Neuron (in vitro differentiated cells): Measurements from ENCODE around the gene PRKCH.

ENCODE experiments used
- H2AFZ ChIP-seq: one replicate; pipeline ENCODE4 v1.6.1; 2013; ENCODE audit warnings: low read depth, mild to moderate bottlenecking, inconsistent platforms, low read length, moderate library complexity
- H3K27me3 ChIP-seq: one replicate; pipeline ENCODE4 v1.6.1; 2013; ENCODE audit warnings: low read length; ENCODE audit not compliant: insufficient read depth
- H3K36me3 ChIP-seq: one replicate; pipeline ENCODE4 v1.6.1; 2013; ENCODE audit warnings: low read length; ENCODE audit not compliant: insufficient read depth
- H3K4me1 ChIP-seq: one replicate; pipeline ENCODE4 v1.6.1; 2013; ENCODE audit warnings: low read length; ENCODE audit not compliant: insufficient read depth
- H3K4me3 ChIP-seq: 2 replicates; pipeline ENCODE4 v1.5.1; 2013; ENCODE audit warnings: mild to moderate bottlenecking, low read length, moderate library complexity
- H3K9me3 ChIP-seq: one replicate; pipeline ENCODE4 v1.6.1; 2013; ENCODE audit warnings: low read length

PRKCH gene

GRCh38 chr14:61538464-61539022 is 217.2 kb downstream of the PRKCH start:
- H3K27me3 ChIP-seq, result no peaks in the 10 kb centered on the region
- no peaks in the 10 kb centered on the region for H3K9me3 ChIP-seq
- peaks cover 14% of the 10 kb centered on the region for H3K4me1 ChIP-seq
- H3K36me3 ChIP-seq, result no peaks in the 10 kb centered on the region
- H3K4me3 ChIP-seq, result no peak overlapping the region
- no peak overlapping the region for H2AFZ ChIP-seq

DNA sequence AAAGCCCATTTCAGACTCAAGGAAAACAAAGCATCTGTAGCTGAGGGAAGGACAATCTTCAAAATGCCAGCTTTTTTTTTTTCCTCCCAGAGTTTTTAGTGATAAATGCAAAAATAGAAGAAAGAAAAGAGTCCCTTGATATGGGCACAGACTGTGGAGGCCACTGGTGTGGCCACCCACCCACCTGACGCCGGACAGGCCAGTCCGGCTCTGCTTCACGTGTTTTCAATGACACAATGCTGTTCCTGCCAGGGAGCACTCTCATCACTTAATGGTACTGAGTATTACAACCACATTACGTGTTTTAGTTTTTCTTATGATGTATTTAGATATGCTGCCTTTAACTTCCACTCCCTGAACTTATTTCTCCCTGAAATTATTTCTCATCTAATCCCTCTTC is 218.3 kb downstream of the PRKCH start:
- H2AFZ ChIP-seq, result no peak overlapping the region
- no peaks in the 10 kb centered on the region for H3K9me3 ChIP-seq
- no peaks in the 10 kb centered on the region for H3K36me3 ChIP-seq
- H3K4me1 ChIP-seq, result peaks cover 14% of the 10 kb centered on the region
- H3K27me3 ChIP-seq, result no peaks in the 10 kb centered on the region
- no peak overlapping the region for H3K4me3 ChIP-seq

DNA sequence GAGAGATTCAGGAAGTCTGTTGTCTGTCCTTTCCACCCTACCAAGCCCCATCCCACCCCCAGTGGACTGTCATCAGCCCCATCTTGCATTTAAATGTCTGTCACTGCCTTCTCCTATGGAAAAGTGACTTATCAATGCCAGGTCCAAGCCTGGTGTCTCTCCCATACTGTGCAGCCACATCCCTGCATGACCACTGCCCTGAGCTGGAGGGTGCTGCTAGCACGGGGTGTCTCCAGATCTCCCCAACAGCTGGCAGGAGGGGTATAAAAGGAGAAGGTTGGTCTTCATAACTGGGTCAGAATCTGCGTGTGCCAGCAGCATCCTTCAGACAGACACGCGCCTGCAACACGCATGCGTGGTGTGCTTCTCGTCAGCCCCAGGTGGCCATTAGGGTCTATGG is 219.6 kb downstream of the PRKCH start:
- Histone ChIP-seq H2AFZ (no peak overlapping the region), H3K36me3 (no peaks in the 10 kb centered on the region), H3K4me1 (peaks cover 14% of the 10 kb centered on the region), H3K27me3 (no peaks in the 10 kb centered on the region), H3K9me3 (no peaks in the 10 kb centered on the region), H3K4me3 (no peak overlapping the region)

GRCh38 chr14:61542848-61543790 is 221.7 kb downstream of the PRKCH start:
- Histone ChIP-seq H3K4me3 (no peak overlapping the region), H3K4me1 (no peaks in the 10 kb centered on the region)

GRCh38 chr14:61543946-61544345 is 222.6 kb downstream of the PRKCH start:
- no peak overlapping the region for H3K4me3 ChIP-seq
- H3K36me3 ChIP-seq, result no peaks in the 10 kb centered on the region
- no peaks in the 10 kb centered on the region for H3K4me1 ChIP-seq
- no peaks in the 10 kb centered on the region for H3K27me3 ChIP-seq
- H3K9me3 ChIP-seq, result no peaks in the 10 kb centered on the region
- no peak overlapping the region for H2AFZ ChIP-seq

More at GRCh38 chr14:61542848-61543790, 221.7 kb downstream of the PRKCH start:
- Histone ChIP-seq H3K9me3 (no peaks in the 10 kb centered on the region), H3K36me3 (no peaks in the 10 kb centered on the region), H2AFZ (no peak overlapping the region), H3K27me3 (no peaks in the 10 kb centered on the region)

DNA sequence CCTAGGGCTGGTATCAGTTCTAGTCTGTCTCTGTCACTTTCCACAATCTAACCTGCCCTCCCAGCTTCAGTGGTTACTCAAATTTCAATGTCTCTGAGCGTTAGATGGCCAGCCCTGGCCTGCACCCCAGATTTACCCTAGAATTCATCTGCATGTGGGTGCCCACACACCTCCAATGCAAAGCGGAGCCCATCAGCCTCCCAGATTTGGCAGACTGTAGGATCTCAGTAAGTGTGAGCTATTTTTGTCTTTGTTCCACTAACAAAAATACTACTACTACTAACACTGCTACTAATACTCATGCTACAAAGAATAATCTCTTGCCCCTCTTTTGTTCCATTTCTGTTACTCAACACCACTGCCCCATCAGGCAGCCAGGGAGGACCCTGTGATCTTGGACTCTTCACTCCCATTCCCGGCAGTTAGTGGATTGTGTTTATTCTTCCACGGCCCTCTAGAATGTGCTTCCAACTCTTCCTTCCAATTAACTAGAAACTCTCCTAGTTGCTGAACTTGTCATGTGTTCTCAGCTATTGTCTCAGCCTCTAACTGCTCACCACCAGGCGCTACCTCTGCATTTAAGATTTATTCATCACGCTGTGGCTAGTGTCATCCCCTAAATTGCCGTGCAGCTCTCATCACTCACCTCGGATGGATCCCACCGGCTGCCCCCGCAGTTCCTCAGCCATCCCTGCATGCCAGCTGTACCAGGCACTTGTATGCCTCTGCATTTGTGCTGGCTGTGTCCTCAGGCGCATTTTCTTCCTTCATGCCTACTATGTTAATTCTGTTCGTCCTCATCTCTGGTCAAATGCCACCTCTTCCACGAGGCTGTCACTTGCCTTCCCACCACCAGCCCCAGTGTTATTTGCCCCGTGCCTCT is 223.3 kb downstream of the PRKCH start:
- H2AFZ ChIP-seq, result no peak overlapping the region
- H3K4me3 ChIP-seq, result no peak overlapping the region
- no peaks in the 10 kb centered on the region for H3K4me1 ChIP-seq
- no peaks in the 10 kb centered on the region for H3K27me3 ChIP-seq
- no peaks in the 10 kb centered on the region for H3K36me3 ChIP-seq
- no peaks in the 10 kb centered on the region for H3K9me3 ChIP-seq

DNA sequence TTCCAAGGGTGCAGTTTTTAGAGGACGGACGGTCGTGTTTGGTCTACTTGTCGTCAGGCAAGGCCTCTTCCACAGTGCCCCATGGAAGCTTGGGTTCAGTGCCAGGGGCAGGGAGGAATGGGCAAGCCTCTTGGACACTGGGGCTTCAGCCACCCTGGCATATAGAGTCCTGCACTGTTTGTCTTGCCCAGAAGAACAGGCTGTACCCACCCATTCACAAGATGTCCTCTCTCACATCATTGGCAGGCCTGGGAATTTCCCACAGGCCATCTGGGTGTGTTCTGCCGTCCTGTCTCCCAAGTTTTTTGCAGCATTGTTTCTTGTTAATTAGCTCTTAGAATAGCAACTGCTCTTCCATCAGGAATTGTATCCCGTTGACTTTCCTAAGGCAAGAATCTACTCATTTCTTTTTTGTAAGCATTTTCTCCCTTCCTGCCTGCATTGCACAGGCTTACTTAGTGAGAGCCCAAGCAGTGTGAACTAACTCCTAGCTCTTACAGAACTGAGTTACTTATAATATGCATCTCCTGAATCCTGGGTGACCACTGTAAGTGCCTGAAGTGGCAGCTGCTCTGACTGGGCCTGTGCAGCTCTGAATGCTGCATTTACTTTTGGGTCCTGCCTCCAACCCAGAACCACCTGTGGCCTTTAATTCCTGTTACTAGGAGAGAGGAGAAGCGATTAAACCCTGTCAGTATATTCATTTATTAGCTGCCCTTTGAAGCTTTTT is 224.5 kb downstream of the PRKCH start:
- Histone ChIP-seq H3K9me3 (no peaks in the 10 kb centered on the region), H3K4me1 (no peaks in the 10 kb centered on the region), H3K27me3 (no peaks in the 10 kb centered on the region), H3K4me3 (no peak overlapping the region), H2AFZ (no peak overlapping the region), H3K36me3 (no peaks in the 10 kb centered on the region)

DNA sequence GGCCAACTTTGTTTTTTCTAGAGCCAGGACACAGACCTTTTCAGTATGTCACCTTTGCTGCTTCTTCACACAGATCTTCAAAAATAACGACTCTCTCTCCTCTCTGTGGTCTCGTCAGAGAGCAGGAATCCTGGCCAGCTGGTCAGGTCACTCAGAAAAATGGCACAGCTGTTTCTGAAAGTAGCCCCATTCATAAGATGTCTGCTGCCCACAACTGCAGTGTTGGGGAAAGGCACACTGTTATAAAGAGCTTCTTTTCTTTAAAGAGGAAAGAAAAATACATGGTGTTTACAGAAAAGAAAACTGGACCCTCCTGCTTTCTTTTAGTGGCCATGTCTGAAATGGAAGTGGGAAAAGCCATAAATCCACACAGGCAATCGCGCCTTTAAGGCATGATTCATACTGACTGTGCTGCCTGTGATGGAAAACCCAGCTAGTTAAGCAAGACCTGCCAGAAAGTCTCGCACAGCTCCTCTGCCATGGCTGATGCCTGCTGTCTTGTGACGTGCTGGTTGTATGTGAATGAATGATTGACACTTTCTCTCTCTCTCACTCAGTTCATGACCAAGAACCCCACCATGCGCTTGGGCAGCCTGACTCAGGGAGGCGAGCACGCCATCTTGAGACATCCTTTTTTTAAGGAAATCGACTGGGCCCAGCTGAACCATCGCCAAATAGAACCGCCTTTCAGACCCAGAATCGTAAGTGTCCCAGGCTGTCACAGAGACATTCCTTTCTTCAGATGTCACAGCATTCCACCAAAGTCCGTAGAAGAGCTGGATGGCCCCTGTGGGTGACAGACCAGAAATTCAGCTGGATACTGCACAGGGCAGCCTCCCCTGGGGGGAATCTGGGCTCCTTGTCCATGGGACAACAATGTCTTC is 226.0 kb downstream of the PRKCH start:
- Histone ChIP-seq H2AFZ (no peak overlapping the region), H3K9me3 (no peaks in the 10 kb centered on the region), H3K36me3 (no peaks in the 10 kb centered on the region), H3K27me3 (no peaks in the 10 kb centered on the region), H3K4me3 (no peak overlapping the region), H3K4me1 (no peaks in the 10 kb centered on the region)

DNA sequence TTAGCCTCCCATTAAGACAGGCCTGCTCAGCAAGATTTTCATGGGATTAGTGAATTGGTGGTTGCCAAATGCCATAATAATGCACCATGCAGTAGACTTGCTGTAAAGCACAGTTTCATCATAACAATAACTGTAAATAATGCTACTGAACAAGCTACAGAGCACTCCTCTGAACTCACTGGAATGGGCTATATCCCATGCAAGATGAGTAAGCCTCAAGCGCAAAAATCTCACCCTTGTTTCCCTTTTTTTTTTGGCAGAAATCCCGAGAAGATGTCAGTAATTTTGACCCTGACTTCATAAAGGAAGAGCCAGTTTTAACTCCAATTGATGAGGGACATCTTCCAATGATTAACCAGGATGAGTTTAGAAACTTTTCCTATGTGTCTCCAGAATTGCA is 228.0 kb downstream of the PRKCH start:
- Histone ChIP-seq H3K36me3 (no peaks in the 10 kb centered on the region), H3K4me1 (peaks cover 5% of the 10 kb centered on the region), H3K9me3 (no peaks in the 10 kb centered on the region), H2AFZ (no peak overlapping the region), H3K27me3 (no peaks in the 10 kb centered on the region), H3K4me3 (no peak overlapping the region)

DNA sequence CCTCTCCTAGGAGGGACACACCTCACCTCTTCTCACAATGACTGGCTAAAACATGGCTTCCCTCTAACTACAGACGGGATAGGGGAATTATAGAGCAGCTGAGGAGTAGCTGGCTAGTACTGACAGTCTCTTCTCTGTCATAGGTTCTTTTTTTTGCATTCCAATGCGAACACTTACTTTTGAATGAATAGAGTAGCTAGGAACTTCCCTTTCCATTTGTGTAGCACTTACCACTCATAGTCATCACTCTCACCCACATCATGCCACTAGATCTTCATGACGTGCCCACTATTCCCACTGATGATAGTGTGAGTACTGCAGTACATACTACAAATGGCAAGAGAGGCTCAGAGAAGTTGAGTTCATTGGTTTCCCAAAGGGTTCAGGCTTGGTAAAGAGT is 230.0 kb downstream of the PRKCH start:
- Histone ChIP-seq H3K36me3 (no peaks in the 10 kb centered on the region), H3K4me1 (peaks cover 5% of the 10 kb centered on the region), H3K4me3 (no peak overlapping the region), H3K9me3 (no peaks in the 10 kb centered on the region), H2AFZ (no peak overlapping the region), H3K27me3 (no peaks in the 10 kb centered on the region)

- Histone ChIP-seq H3K9me3 (no peaks in the 10 kb centered on the region), H2AFZ (no peak overlapping the region), H3K36me3 (no peaks in the 10 kb centered on the region), H3K4me3 (no peak overlapping the region), H3K27me3 (no peaks in the 10 kb centered on the region), H3K4me1 (peaks cover 5% of the 10 kb centered on the region)
Observed at GRCh38 chr14:61552241-61552640, 230.9 kb downstream of the PRKCH start.
